IPS-18a (cell line): ENCODE results near the gene CRHR1.
A peak's percentile ranks its signal among the peaks of the same experiment; 100 is the strongest.

Experiments used
- H3K27ac ChIP-seq: one replicate; pipeline ENCODE4 v1.5.1; 2013; ENCODE audit warnings: low read length
- H3K27me3 ChIP-seq: one replicate; pipeline ENCODE4 v1.6.1; 2013; ENCODE audit warnings: mild to moderate bottlenecking, low read length; ENCODE audit not compliant: control insufficient read depth, insufficient read depth
- H3K36me3 ChIP-seq: one replicate; pipeline ENCODE4 v1.6.1; 2013; ENCODE audit warnings: low read depth, low read length; ENCODE audit not compliant: control insufficient read depth
- H3K4me1 ChIP-seq: one replicate; pipeline ENCODE4 v1.6.1; 2013; ENCODE audit warnings: low read depth, low read length; ENCODE audit not compliant: control insufficient read depth
- H3K4me3 ChIP-seq: one replicate; pipeline ENCODE4 v1.5.1; 2013; ENCODE audit warnings: low read length
- H3K9ac ChIP-seq: one replicate; pipeline ENCODE4 v1.6.1; 2013; ENCODE audit warnings: mild to moderate bottlenecking, low read length, moderate library complexity
- H3K9me3 ChIP-seq: one replicate; pipeline ENCODE4 v1.6.1; 2013; ENCODE audit warnings: low read depth, low read length; ENCODE audit not compliant: control insufficient read depth

Gene CRHR1

GRCh38 chr17:45783593-45784292 lies 377 bp upstream of the CRHR1 start:
- H3K9me3 ChIP-seq: no peaks in the 10 kb centered on the region
- peak overlapping the region; percentile 77 for H3K4me3 ChIP-seq
- H3K4me1 ChIP-seq: peaks cover 4% of the 10 kb centered on the region
- H3K9ac ChIP-seq: no peak overlapping the region
- no peak overlapping the region for H3K27ac ChIP-seq
- H3K36me3 ChIP-seq: no peaks in the 10 kb centered on the region
- H3K27me3 ChIP-seq: peaks cover 76% of the 10 kb centered on the region

GRCh38 chr17:45784741-45785479 lies 790 bp downstream of the CRHR1 start:
- H3K9ac ChIP-seq: no peak overlapping the region
- H3K27me3 ChIP-seq: peaks cover 86% of the 10 kb centered on the region
- no peak overlapping the region for H3K27ac ChIP-seq
- H3K36me3 ChIP-seq: no peaks in the 10 kb centered on the region
- peak overlapping the region; percentile 58 for H3K4me3 ChIP-seq
- H3K9me3 ChIP-seq: no peaks in the 10 kb centered on the region
- peaks cover 4% of the 10 kb centered on the region for H3K4me1 ChIP-seq

GRCh38 chr17:45785480-45786193 lies 1.5 kb downstream of the CRHR1 start:
- H3K36me3 ChIP-seq: no peaks in the 10 kb centered on the region
- H3K9me3 ChIP-seq: no peaks in the 10 kb centered on the region
- H3K4me1 ChIP-seq: peaks cover 4% of the 10 kb centered on the region
- H3K27me3 ChIP-seq: peaks cover 89% of the 10 kb centered on the region
- no peak overlapping the region for H3K27ac ChIP-seq
- no peak overlapping the region for H3K9ac ChIP-seq
- peak overlapping the region; percentile 58 for H3K4me3 ChIP-seq

- peaks cover 83% of the 10 kb centered on the region for H3K27me3 ChIP-seq
- H3K9ac ChIP-seq: no peak overlapping the region
- peaks cover 4% of the 10 kb centered on the region for H3K4me1 ChIP-seq
These were observed 2.2 kb downstream of the CRHR1 start for GRCh38 chr17:45786349-45786748.

DNA sequence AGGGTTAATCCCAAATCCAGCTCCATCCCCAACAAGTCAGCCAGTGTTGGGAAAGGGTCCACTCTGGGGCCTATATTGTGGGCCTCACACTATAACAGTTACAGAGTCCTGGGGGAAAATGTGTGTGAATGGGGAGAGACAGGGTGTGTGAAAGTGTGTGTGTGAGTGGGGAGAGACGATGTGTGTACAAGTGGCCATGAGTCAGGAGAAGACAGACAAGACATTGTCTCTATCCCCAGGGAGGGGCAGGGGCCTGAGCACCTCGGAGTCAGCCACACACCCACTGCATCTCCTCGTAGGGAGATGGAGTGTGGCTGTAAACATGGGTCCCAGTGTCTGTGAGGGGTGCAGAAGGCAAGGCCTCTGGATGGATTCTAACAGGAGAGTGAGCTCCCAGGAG lies 2.9 kb downstream of the CRHR1 start:
- H3K4me1 ChIP-seq: peaks cover 4% of the 10 kb centered on the region
- H3K9ac ChIP-seq: no peak overlapping the region
- no peaks in the 10 kb centered on the region for H3K9me3 ChIP-seq
- no peaks in the 10 kb centered on the region for H3K36me3 ChIP-seq
- peaks cover 76% of the 10 kb centered on the region for H3K27me3 ChIP-seq
- no peak overlapping the region for H3K27ac ChIP-seq
- no peak overlapping the region for H3K4me3 ChIP-seq

More at GRCh38 chr17:45786349-45786748, 2.2 kb downstream of the CRHR1 start:
- Histone ChIP-seq H3K27ac (no peak overlapping the region), H3K9me3 (no peaks in the 10 kb centered on the region), H3K36me3 (no peaks in the 10 kb centered on the region), H3K4me3 (no peak overlapping the region)

GRCh38 chr17:45787656-45788055 lies 3.5 kb downstream of the CRHR1 start:
- H3K27ac ChIP-seq: no peak overlapping the region
- no peaks in the 10 kb centered on the region for H3K9me3 ChIP-seq
- H3K9ac ChIP-seq: no peak overlapping the region
- H3K36me3 ChIP-seq: no peaks in the 10 kb centered on the region
- H3K4me3 ChIP-seq: no peak overlapping the region
- peaks cover 4% of the 10 kb centered on the region for H3K4me1 ChIP-seq
- peaks cover 70% of the 10 kb centered on the region for H3K27me3 ChIP-seq

DNA sequence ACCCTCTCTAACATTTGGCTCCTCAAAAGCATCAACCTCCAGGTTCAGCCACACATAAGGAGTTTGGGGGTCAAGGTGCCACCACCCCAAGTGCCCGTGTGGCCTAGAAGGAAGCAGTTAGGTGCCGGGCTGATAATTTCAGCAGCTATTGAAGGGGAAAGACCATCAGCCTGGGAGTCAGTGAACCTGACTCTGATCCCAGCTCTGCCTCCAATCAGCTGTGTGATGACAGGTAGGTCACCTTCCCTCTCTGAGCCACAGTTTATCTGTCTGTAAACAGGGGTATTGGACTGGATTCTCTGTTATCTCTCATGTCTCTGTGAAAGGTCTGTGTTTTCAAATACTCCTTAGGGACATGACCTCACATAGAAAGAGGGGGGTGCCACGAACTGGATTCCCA lies 3.9 kb downstream of the CRHR1 start:
- Histone ChIP-seq H3K27me3 (peaks cover 66% of the 10 kb centered on the region), H3K4me1 (peaks cover 4% of the 10 kb centered on the region), H3K36me3 (no peaks in the 10 kb centered on the region), H3K27ac (no peak overlapping the region), H3K9me3 (no peaks in the 10 kb centered on the region), H3K4me3 (no peak overlapping the region), H3K9ac (no peak overlapping the region)

- H3K4me3 ChIP-seq: no peak overlapping the region
- H3K36me3 ChIP-seq: no peaks in the 10 kb centered on the region
- no peaks in the 10 kb centered on the region for H3K9me3 ChIP-seq
- H3K9ac ChIP-seq: no peak overlapping the region
- peaks cover 4% of the 10 kb centered on the region for H3K4me1 ChIP-seq
- peaks cover 52% of the 10 kb centered on the region for H3K27me3 ChIP-seq
- H3K27ac ChIP-seq: no peak overlapping the region
These were observed 5.8 kb downstream of the CRHR1 start for GRCh38 chr17:45789874-45790273.

DNA sequence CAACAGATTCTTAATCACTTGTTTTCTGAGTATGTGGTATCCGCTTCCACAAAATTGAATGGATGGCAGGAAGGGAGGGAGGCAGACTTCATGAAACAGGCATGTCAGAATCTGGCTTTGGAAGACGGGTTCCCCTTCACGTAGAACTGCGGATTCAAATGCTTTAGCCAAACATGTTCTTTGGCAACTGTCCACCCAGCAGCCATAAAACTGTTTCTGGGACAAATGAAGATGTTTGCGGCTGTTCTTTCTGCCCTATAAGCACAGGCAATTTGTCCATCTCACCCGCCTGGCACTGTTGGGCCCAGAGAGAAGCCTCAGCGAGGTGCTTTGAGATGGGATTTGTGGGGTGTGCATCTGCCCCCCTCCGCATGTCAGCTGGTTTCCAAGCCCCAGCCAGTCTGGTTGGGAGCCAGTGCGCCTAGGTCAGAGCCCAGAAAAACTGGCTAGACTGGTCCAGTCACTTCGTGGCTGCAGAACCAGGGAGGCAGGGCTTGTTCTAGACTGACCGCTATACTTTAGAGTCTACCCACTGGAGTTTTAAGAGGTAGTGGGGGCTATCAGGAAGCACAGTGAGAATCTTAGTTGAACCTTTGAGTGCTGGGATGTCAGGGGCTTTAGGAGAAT lies 6.3 kb downstream of the CRHR1 start:
- H3K36me3 ChIP-seq: no peaks in the 10 kb centered on the region
- no peak overlapping the region for H3K4me3 ChIP-seq
- H3K27ac ChIP-seq: no peak overlapping the region
- H3K4me1 ChIP-seq: peaks cover 4% of the 10 kb centered on the region
- no peaks in the 10 kb centered on the region for H3K9me3 ChIP-seq
- no peak overlapping the region for H3K9ac ChIP-seq
- H3K27me3 ChIP-seq: peaks cover 47% of the 10 kb centered on the region

GRCh38 chr17:45791041-45791582 lies 7.0 kb downstream of the CRHR1 start:
- H3K36me3 ChIP-seq: no peaks in the 10 kb centered on the region
- H3K4me1 ChIP-seq: no peaks in the 10 kb centered on the region
- no peak overlapping the region for H3K4me3 ChIP-seq
- H3K9ac ChIP-seq: no peak overlapping the region
- H3K27me3 ChIP-seq: peaks cover 40% of the 10 kb centered on the region
- no peak overlapping the region for H3K27ac ChIP-seq
- no peaks in the 10 kb centered on the region for H3K9me3 ChIP-seq

DNA sequence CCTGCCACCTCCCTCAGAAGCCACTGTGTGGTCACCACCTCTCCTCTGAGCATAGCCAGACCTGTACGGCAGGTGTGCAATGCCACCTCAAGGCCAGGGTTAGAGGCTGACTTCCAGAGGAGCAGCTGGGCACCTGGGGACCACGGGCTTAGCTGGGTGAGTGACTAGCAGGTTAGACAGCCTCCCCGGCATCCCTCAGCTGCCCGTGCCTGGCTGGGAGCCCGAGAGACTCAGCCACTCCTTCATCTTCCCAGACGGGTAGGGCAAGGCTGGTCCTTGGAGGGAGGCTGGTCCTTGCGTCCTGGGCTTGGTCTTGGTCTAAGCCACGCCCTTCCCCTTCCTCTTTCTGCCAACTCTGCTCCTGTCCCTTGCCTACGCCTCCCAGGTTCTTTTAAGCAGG lies 7.8 kb downstream of the CRHR1 start:
- H3K9me3 ChIP-seq: no peaks in the 10 kb centered on the region
- H3K4me1 ChIP-seq: no peaks in the 10 kb centered on the region
- no peak overlapping the region for H3K4me3 ChIP-seq
- peaks cover 31% of the 10 kb centered on the region for H3K27me3 ChIP-seq
- H3K27ac ChIP-seq: no peak overlapping the region
- H3K9ac ChIP-seq: no peak overlapping the region
- H3K36me3 ChIP-seq: no peaks in the 10 kb centered on the region
